Keratinocyte (primary cell): ENCODE results near the gene DIAPH3. TPM values are rescaled to one million over a fixed set of nuclear protein-coding genes. Genes with fewer than 3 reads are reported as not detected.

Experiments
- DNase-seq: peaks from one replicate; pipeline ENCODE4 v3.0.0-alpha.2; 2011; ENCODE audit warnings: low read depth, missing footprints, low spot score
- FAIRE-seq: peaks from 2 replicates; lab custom pipeline; 2011; peaks lifted over from hg19 to GRCh38; lab: Jason Lieb, UNC
- H2AFZ ChIP-seq: 2 replicates; pipeline ENCODE4 v1.6.0; 2012; ENCODE audit warnings: low read length, control low read depth, inconsistent platforms; ENCODE audit not compliant: control insufficient read depth
- H3K27ac ChIP-seq: 2 replicates; pipeline ENCODE4 v1.5.1; 2011; ENCODE audit warnings: low read length; ENCODE audit not compliant: control insufficient read depth, insufficient read depth
- H3K27me3 ChIP-seq: 3 replicates; pipeline ENCODE4 v1.6.0; 2011; ENCODE audit warnings: low read length; ENCODE audit not compliant: control insufficient read depth, insufficient read depth; ENCODE audit errors: extremely low read depth
- H3K36me3 ChIP-seq, 2 experiments: 2 replicates in 1 of 2; 3 replicates in 1 of 2; pipeline ENCODE4 v1.5.1; 2011; ENCODE audit warnings: low read length in 2 of 2, mild to moderate bottlenecking in 1 of 2; ENCODE audit not compliant: control insufficient read depth in 2 of 2, insufficient read depth in 2 of 2; ENCODE audit errors: extremely low read depth in 1 of 2
- H3K4me1 ChIP-seq: 3 replicates; pipeline ENCODE4 v1.5.1; 2011; ENCODE audit warnings: low read length; ENCODE audit not compliant: control insufficient read depth, insufficient read depth; ENCODE audit errors: extremely low read depth
- H3K4me2 ChIP-seq: 3 replicates; pipeline ENCODE4 v1.6.0; 2011; ENCODE audit warnings: low read depth, low read length; ENCODE audit not compliant: control insufficient read depth, insufficient read depth; ENCODE audit errors: extremely low read depth
- H3K4me3 ChIP-seq, 3 experiments: fragments of 200-600 bp in 1 of 3; sonication (generic) in 1 of 3; 2 replicates in 2 of 3; 3 replicates in 1 of 3; pipeline ENCODE4 v1.5.1; 2011 to 2016; ENCODE audit warnings: low read length in 3 of 3, mild to moderate bottlenecking in 3 of 3, control low read depth in 2 of 3, inconsistent platforms in 1 of 3, low read depth in 1 of 3, mixed read lengths in 1 of 3, mixed run types in 1 of 3, moderate library complexity in 1 of 3; ENCODE audit not compliant: control insufficient read depth in 2 of 3, insufficient read depth in 2 of 3; ENCODE audit errors: extremely low read depth in 1 of 3
- H3K79me2 ChIP-seq: 2 replicates; pipeline ENCODE4 v1.6.0; 2012; ENCODE audit warnings: low read length; ENCODE audit not compliant: control insufficient read depth, insufficient read depth
- H3K9ac ChIP-seq: 3 replicates; pipeline ENCODE4 v1.6.0; 2011; ENCODE audit warnings: low read length; ENCODE audit not compliant: control insufficient read depth, insufficient read depth; ENCODE audit errors: extremely low read depth
- H3K9me1 ChIP-seq: 3 replicates; pipeline ENCODE4 v1.6.0; 2011; ENCODE audit warnings: low read length; ENCODE audit not compliant: control insufficient read depth, insufficient read depth; ENCODE audit errors: extremely low read depth
- H3K9me3 ChIP-seq: 2 replicates; pipeline ENCODE4 v1.5.1; 2012; ENCODE audit warnings: low read depth, low read length; ENCODE audit not compliant: control insufficient read depth
- H4K20me1 ChIP-seq: 3 replicates; pipeline ENCODE4 v1.6.0; 2011; ENCODE audit warnings: low read length; ENCODE audit not compliant: control insufficient read depth, insufficient read depth; ENCODE audit errors: extremely low read depth
- EZH2 ChIP-seq: IDR thresholded peaks from one replicate; pipeline ENCODE4 v1.6.1; 2012; ENCODE audit warnings: inconsistent platforms, mild to moderate bottlenecking, low read length, moderate library complexity
- dilution Hi-C: fragments of 300-500 bp; cut with MboI; formaldehyde crosslinking; loops from one replicate; pipeline ENCODE4 v1.7.0; 2020; ENCODE audit warnings: low sequenced_read_pairs; ENCODE audit not compliant: extremely low pct_ligation_motif_present
- polyA plus RNA-seq, 5 experiments: library from polyadenylated mRNA; depleted of rRNA in 3 of 5; stranded (reverse) in 3 of 5; stranded (forward) in 1 of 5; unstranded in 1 of 5; fragments of >200 nt; gene quantifications; 1 replicate in 1 of 5; 2 replicates in 3 of 5; 3 replicates in 1 of 5; pipeline versions ENCODE4 v1.2.1 to v1.2.3, GENCODE V29; 2011 to 2012; ENCODE audit warnings: missing spikeins in 2 of 5, low read depth in 1 of 5, low replicate concordance in 1 of 5
- TF ChIP-seq, protein P1 (sequence below), 3 experiments: IDR thresholded peaks in 1 of 3; conservative IDR thresholded peaks in 1 of 3; optimal IDR thresholded peaks in 1 of 3; 2 replicates in 2 of 3; 3 replicates in 1 of 3; pipeline versions ENCODE3 to v1.5.1; 2011; ENCODE audit warnings: low read length in 3 of 3, mild to moderate bottlenecking in 3 of 3, moderate library complexity in 2 of 3, control low read depth in 1 of 3, inconsistent platforms in 1 of 3; ENCODE audit not compliant: insufficient read depth in 2 of 3; ENCODE audit errors: extremely low read depth in 1 of 3

The DIAPH3 gene
- polyA plus RNA-seq, 1 donor (not counting 4 experiments of a cell fraction or from before 2014, with no cell fraction given): 9.0 TPM

- no peak overlapping the region for H2AFZ ChIP-seq
- H3K79me2 ChIP-seq: no peaks in the 10 kb centered on the region
- DNase-seq: no peak
- H3K9me3 ChIP-seq: no peaks in the 10 kb centered on the region
- no peaks in the 10 kb centered on the region for H3K9me1 ChIP-seq
- dilution Hi-C loops: no loop called here
- peaks cover 28% of the 10 kb centered on the region for H3K4me1 ChIP-seq
- FAIRE-seq: no peak
- H3K27ac ChIP-seq: no peak overlapping the region
- H4K20me1 ChIP-seq: no peaks in the 10 kb centered on the region
- H3K4me2 ChIP-seq: no peak overlapping the region
- H3K36me3 ChIP-seq: no peaks in the 10 kb centered on the region
- no peak overlapping the region for H3K4me3 ChIP-seq
- TF ChIP-seq, protein P1, sequence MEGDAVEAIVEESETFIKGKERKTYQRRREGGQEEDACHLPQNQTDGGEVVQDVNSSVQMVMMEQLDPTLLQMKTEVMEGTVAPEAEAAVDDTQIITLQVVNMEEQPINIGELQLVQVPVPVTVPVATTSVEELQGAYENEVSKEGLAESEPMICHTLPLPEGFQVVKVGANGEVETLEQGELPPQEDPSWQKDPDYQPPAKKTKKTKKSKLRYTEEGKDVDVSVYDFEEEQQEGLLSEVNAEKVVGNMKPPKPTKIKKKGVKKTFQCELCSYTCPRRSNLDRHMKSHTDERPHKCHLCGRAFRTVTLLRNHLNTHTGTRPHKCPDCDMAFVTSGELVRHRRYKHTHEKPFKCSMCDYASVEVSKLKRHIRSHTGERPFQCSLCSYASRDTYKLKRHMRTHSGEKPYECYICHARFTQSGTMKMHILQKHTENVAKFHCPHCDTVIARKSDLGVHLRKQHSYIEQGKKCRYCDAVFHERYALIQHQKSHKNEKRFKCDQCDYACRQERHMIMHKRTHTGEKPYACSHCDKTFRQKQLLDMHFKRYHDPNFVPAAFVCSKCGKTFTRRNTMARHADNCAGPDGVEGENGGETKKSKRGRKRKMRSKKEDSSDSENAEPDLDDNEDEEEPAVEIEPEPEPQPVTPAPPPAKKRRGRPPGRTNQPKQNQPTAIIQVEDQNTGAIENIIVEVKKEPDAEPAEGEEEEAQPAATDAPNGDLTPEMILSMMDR (optimal IDR thresholded peaks at IDR 0.05 in 1 of 3, IDR thresholded peaks at IDR 0.05 in 1 of 3, conservative IDR thresholded peaks at IDR 0.05 in 1 of 3; ENCODE audit: extremely low read depth in 1 of 3, insufficient read depth in 2 of 3, low read length in 3 of 3): peak; percentile 28 to 71 (median 54)
- no peak for TF ChIP-seq EZH2
- no peak overlapping the region for H3K9ac ChIP-seq
- no peaks in the 10 kb centered on the region for H3K27me3 ChIP-seq
Observed at GRCh38 chr13:59771272-59771671, 392.5 kb downstream of the DIAPH3 start.

DNA sequence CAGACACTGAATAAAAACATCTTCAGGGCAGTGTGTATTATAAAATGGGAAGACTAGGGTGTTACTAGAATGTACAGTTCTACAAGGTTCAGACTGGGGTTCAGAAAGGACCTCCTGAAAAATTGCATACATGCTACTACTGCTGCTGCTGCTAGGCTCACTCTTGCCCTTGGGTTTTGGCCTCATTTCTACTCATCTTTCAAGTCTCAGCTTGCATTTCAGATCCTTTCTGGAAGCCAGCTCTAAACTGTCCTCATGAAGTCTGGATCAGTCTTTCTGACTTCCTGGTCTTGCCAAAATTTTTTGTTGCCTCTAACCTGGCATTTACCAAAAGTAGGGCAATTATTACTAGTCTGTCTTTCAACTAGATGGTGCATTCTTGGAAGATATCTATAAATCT, 393.3 kb downstream of the DIAPH3 start:
- peak overlapping the region; percentile 1 for H3K4me2 ChIP-seq
- TF ChIP-seq, protein P1 (optimal IDR thresholded peaks at IDR 0.05 in 1 of 3, IDR thresholded peaks at IDR 0.05 in 1 of 3, conservative IDR thresholded peaks at IDR 0.05 in 1 of 3; ENCODE audit: extremely low read depth in 1 of 3, insufficient read depth in 2 of 3, low read length in 3 of 3): no peak
- no peak for TF ChIP-seq EZH2
- peak; percentile 89 for FAIRE-seq
- no peaks in the 10 kb centered on the region for H3K79me2 ChIP-seq
- H3K27ac ChIP-seq: no peak overlapping the region
- H4K20me1 ChIP-seq: no peaks in the 10 kb centered on the region
- H3K9ac ChIP-seq: no peak overlapping the region
- no peak overlapping the region for H3K4me3 ChIP-seq
- dilution Hi-C loops: no loop called here
- H3K9me1 ChIP-seq: no peaks in the 10 kb centered on the region
- no peak overlapping the region for H2AFZ ChIP-seq
- no peaks in the 10 kb centered on the region for H3K36me3 ChIP-seq
- no peaks in the 10 kb centered on the region for H3K27me3 ChIP-seq
- peaks cover 26% of the 10 kb centered on the region for H3K4me1 ChIP-seq
- no peak for DNase-seq
- H3K9me3 ChIP-seq: no peaks in the 10 kb centered on the region
